GM19023 (cell line): Measurements from ENCODE around the gene SCAF8.
"Not testable (repeated sequence)": the region's sequence is repeated elsewhere in the genome, so short reads cannot be mapped to it uniquely, and the experiment has no call there.

Source experiments
- ATAC-seq: cut with Tn5 transposase; IDR thresholded peaks from one replicate; pipeline ENCODE4 v1.9.1; 2021; ENCODE audit warnings: mild to moderate bottlenecking, moderate library complexity; ENCODE audit not compliant: unreplicated experiment

SCAF8 gene, protein sequence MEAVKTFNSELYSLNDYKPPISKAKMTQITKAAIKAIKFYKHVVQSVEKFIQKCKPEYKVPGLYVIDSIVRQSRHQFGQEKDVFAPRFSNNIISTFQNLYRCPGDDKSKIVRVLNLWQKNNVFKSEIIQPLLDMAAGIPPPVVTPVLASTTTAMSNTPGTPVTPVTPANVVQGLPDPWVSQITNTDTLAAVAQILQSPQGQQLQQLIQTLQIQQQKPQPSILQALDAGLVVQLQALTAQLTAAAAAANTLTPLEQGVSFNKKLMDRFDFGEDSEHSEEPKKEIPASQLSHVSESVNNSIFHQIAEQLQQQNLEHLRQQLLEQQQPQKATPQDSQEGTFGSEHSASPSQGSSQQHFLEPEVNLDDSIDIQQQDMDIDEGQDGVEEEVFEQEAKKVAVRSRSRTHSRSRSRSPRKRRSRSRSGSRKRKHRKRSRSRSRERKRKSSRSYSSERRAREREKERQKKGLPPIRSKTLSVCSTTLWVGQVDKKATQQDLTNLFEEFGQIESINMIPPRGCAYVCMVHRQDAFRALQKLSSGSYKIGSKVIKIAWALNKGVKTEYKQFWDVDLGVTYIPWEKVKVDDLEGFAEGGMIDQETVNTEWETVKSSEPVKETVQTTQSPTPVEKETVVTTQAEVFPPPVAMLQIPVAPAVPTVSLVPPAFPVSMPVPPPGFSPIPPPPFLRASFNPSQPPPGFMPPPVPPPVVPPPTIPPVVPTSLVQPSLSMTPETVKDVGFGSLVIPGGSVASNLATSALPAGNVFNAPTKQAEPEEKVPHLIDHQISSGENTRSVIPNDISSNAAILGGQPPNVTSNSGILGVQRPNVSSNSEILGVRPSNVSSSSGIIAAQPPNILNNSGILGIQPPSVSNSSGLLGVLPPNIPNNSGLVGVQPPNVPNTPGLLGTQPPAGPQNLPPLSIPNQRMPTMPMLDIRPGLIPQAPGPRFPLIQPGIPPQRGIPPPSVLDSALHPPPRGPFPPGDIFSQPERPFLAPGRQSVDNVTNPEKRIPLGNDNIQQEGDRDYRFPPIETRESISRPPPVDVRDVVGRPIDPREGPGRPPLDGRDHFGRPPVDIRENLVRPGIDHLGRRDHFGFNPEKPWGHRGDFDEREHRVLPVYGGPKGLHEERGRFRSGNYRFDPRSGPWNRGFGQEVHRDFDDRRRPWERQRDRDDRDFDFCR (N-terminal part only)

DNA sequence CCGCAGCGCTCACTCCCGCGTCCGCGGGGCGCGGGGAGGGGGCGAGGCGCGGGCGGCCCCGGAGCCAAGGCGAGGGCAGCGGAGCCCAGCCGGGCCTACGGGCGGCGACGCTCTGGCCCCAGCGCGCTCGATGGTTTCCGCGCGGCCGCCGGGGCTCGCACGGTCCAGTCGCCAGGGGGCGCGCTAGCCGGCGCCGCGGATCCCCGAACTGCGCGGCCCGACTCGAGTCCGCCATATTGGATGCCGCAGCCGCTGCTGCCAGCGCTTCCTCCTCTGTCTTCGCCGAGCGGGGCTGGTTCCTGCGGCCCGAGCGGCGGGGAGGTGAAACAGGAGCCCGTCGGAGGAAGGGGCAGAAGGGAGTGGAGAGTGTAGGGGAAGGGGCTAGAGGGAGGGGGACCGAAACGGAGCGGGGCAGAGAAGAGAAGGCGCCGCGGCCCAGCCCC lies at the start of gene SCAF8:
TSS of gene SCAF8 (plus strand) at position 234 of the 443 bp plus-strand sequence. CDS start 485 bp downstream, outside the sequence.
- ATAC-seq = peak; percentile 81

DNA sequence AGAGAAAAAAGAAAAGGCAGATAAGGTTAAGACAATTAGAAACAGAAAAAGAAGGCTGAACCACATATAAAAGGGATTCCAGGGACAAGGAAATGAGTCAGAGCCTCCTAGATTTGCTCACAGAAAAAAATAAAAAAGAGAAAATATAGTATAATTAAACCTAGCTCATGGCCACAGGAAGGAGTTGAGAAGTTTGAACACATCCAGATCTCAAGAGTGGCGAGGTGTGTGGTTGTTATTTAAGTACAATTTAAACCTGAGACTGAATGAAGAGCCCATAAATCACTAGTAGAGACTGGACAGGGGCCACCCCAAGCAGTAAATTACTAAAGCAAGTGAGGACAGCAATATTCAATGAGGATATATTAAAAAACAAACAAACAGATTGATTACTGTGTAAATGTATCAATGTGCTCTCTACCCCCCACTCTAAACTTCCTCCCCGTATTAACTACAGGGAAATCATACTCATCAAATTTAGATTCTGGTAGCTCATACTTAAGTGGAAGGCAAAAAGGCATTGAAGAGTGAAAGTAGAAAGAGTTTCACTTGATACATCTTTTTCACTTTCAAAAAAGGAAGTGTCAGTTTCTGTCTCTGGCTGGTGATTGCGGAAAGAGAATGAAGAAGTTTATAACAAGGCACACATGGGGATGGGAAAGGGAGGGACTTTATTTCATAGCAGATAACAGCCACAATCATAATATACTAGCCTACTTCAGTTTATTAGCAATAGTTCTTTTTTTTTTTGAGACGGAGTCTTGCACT lies 49.3 kb upstream of the SCAF8 start:
- peak; percentile 77 for ATAC-seq

DNA sequence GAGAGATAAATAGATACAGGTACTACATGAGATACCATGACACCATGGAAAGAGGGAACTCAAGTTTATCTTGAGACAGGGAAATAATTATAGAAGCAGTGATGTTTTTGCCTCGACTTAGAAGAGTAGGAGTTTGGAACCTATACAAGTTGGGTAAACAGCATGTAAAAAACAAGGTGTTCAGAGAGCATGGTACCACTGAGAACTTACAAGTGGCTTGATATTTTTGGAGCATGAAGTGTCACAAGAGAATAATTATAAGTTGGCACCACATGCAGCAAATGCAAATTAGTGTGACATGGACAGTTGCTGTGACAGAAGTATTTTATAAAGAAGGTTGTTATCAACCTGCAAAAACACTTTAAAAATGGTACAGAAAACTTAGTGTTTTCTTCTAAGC lies 47.1 kb upstream of the SCAF8 start:
- ATAC-seq = no peak

DNA sequence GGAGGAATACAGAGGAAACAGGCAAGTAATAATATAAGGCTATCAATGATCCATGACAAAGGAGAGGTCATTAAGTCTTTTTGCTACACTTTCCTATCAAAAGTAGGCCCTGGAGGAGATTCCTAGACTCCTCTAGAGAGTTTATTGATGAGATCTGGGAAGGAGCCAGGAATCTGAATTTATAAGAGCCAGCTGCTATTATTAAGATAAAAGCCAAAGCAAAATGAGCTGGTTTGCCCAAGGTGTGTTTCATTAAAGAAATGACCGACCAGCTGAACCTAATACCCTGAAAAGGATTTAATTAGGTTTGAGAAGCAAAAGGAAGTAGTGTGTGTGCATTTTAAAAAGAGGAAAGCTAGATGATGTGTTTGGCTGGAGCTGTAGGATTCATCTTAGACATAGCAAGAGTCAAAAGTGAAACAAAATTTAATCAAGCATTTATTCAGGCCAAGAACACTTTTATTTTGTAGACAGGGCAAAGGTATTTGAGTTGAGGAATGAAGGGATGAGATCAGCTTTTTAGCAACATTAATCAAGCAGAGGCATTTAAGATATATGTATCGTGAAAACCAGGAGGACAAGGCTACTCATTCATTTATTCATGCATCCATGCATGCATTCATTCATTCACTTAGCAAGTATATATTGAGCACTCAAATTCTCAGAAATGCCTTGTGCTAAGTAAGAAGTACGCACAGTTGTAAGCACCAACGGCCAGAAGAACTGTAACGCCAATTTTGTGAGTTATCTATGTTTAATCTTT lies 43.5 kb upstream of the SCAF8 start:
- no peak for ATAC-seq

DNA sequence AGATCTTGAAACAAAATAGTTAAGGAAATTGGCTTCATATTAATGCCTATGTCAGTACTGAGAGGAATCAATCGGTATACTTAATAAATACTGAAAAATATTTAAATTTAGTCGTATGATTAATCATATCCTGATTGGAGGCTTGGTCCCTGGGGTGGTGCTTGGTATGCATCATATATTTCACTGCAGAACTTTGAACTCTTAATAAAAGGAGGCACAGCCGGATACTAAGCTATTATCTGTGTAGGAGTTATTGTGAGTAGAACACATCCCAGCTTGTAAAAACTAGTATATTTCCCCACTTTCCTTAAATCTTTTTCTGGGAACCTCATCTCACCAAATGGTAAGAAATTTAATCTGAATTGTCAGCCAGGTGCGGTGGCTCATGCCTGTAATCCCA lies 42.4 kb upstream of the SCAF8 start:
- no peak for ATAC-seq

DNA sequence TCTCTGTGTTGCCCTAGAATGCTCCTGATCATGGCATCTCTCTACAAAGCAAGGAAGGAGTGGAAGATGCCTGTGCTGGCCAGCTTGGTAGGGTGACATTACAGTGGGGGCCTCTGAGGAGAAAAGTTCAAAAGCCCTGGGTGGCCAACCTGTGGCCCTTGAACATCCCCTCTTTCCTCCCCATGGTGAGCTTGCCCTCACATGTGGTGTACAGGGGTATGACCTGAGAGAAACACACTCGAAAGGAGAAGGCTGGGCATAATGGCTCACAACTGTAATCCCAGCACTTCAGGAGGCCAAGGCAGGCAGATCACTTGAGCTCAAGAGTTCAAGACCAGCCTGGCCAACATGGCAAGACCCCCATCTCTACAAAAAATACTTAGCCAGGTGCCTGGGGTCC lies 36.6 kb upstream of the SCAF8 start:
- ATAC-seq = no peak

DNA sequence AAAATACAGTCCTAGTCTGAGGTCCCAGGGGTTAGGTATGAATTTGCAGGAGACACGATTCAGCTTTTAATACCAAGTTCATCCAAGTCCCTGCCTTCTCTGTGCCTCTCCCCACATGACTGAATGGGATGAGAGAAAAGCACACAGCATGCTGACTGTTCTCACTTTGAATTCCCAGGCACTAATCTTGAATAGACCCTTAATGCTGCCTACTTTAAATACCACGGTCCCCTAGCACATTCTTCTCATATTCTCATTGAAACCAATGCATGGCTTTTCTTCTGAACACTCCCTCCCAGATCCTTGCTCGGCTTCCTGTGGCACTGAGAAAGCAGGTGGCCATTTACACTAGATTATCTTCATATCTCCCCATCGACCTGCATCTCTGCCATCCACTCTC lies 30.1 kb upstream of the SCAF8 start:
- no peak for ATAC-seq

DNA sequence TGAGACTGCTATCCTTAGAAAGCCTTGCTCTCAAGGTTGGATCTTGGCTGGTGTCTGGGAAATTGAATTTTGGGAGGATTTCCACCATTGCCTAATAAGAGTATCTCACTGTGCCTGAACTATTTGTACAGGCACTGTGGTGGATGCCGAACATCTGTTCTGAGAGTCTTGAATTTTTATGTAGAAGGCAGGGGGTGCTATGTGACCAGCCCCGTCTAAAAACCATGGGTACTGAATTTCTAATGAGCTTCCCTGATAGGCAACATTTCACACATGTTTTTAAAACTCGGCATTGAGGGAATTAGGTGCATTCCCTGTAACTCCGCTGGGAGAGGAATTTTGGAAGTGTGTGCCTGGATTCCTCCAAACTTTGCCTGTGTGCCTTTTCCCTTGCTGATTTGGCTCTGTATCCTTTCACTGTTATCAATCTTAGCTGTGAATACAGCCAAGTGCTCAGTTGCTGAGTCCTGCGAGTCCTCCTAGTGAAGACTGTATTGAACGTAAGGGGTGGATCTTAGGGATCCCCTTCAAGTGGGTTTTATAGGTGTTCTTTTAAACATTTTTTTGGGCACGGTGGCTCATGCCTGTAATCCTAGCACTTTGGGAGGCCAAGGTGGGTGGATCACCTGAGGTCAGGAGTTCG lies 27.6 kb upstream of the SCAF8 start:
- no peak for ATAC-seq

DNA sequence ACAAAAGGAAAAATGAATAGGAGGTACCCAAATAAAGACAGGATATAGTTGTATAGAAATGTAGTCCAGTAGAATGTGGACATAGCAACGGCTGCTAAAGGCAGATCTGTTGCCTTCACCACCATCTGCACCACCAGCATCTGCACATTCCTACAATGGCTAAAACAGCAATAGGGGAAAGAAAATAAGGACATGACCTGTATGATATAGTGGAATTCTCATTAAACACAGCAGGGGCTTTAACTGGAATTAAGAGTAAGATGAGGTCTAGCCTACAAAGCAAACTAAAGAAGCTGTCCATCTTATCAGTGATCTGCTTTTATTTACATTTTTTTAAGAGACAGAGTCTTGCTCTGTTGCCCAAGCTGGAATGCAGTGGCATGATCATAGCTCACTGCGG lies 26.8 kb upstream of the SCAF8 start:
- no peak for ATAC-seq

DNA sequence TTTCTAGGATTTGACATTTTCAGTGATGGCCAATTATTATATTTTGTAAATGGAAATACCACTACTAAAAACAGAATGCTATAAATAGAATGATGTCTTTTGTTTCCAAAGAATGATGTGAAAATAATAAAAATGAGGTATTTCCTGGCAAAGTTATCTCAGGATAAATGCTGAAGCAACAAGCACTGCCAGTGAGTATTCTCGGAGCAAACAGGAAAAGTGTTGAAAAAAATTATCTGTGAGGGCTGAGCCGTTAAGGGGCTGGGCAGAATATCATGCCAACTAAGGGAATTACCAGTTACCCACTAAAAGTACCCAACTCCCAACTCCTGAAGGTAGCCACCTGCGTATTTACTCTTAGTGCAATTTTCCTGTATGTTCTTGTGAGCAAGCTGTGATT lies 23.6 kb upstream of the SCAF8 start:
- no peak for ATAC-seq

DNA sequence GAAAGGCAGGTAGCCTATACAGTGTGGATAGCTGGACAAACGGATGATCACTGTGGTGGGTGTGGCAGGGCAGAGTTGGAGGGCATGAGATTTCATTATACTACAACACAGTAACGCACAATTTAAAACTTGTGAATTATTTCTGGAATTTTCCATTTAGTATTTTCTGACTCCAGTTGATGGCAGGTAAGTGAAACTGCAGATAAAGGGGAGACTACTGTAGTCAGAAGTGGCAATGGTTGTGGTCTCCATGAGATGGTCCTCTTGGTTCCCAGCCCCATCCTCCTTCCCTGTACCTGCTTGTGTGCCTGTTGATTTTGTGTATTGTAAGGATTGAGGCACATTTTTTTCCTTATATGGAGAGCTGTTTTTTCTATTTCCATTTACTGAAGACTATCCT lies 22.5 kb upstream of the SCAF8 start:
- no peak for ATAC-seq

DNA sequence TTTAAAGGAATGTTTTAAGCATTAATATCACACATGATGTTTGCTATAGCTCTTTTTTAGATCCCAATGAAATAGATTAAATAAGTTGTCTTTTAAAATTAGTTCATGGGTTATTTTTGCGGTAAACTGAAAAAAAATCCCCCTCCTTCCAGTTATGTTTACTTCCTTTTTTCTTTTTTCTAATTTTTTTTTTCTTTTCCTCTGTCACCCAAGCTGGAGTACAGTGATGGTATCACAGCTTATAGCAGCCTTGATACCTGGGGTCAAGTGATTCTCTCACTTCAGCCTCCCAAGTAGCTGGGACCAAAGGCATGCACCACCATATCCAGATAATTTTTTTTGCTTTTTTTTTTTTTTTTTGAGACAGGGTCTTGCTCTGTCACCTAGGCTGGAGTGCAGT lies 17.8 kb upstream of the SCAF8 start:
- no peak for ATAC-seq

DNA sequence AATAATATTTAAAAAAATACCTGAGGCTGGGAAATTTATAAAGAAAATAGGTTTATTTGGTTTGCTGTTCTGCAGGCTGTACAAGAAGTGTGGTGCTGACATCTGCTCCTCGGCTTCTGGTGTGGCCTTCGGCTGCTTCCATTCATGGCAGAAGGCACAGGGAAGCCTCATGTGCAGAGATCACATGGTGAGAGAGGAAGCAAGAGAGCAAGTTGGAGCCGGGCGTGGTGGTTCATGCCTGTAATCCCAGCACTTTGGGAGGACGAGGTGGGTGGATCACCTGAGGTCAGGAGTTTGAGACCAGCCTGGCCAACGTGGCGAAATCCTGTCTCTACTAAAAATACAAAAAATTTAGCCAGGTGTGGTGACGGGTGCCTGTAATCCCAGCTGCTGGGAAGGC lies 16.9 kb upstream of the SCAF8 start:
- not testable (repeated sequence) for ATAC-seq

DNA sequence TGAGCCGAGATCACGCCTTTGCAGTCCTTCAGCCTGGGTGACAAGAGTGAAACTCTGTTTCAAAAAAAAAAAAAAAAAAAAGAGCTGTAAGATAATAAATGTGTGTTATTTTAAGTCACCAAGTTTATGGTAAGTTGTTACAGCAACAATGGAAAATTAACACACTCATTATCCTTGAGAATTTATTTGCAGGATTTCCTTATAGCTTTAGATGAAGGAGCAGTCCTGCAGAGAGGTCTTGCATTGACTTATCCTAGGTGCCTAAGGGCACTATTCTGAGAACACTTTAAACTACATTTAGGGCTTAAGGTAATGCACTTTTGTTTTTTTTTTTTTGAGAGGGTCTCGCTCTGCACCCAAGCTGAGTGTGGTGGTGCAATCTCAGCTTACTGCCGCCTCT lies 13.8 kb upstream of the SCAF8 start:
- ATAC-seq = no peak

DNA sequence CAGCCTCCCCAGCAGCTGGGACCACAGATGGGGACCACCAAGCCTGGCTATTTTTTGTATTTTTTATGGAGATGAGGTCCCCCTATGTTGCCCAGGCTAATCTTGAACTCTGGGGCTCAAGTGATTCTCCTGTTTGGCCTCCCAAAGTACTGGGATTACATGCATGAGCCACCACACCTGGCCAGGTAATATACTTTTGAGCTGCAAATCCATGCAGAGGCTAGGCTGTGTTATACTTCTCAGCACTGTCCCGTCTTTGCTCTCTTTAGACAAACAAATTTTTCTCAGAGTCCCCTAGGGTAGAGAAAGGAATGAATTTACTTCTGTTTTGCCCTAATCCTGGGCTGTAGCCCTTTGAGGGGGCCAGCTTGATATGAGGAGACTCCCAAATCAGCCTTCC lies 13.4 kb upstream of the SCAF8 start:
- no peak for ATAC-seq

DNA sequence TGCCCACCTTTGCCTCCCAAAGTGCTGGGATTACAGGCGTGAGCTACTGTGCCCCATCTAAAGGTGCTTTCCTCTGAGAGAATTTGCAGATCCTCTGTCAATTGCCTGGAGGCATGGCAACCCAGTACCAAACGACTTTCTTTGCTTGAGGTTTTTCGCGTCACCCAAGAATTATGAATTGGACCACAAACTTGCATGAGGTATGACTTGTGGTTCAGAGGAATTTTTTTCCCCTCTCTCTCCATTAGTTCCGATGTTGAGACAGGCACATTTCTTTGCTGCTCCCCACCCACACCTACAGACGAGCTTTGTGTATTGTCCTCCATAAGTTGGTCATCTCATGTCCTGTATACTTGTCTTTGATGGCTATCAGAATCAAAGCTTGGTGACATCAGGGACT lies 11.8 kb upstream of the SCAF8 start:
- ATAC-seq = no peak

DNA sequence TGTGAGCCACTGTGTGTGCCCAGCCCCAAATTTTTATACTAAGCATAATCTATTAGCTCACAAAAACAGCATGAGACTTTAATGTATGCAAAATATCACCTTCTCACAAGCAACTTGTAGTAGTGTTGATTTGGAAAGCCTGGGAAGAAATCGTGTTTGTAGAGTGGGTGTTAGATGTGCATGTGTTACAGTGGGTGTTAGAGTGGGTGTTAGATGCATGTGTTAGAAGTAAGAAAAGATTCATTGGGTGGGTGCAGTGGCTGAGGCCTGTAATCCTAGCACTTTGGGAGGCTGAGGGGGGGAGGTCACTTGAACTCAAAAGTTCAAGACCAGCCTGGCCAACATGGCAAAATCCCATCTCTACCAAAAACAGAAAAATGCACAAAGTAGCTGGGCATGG lies 6.3 kb upstream of the SCAF8 start:
- no peak for ATAC-seq

DNA sequence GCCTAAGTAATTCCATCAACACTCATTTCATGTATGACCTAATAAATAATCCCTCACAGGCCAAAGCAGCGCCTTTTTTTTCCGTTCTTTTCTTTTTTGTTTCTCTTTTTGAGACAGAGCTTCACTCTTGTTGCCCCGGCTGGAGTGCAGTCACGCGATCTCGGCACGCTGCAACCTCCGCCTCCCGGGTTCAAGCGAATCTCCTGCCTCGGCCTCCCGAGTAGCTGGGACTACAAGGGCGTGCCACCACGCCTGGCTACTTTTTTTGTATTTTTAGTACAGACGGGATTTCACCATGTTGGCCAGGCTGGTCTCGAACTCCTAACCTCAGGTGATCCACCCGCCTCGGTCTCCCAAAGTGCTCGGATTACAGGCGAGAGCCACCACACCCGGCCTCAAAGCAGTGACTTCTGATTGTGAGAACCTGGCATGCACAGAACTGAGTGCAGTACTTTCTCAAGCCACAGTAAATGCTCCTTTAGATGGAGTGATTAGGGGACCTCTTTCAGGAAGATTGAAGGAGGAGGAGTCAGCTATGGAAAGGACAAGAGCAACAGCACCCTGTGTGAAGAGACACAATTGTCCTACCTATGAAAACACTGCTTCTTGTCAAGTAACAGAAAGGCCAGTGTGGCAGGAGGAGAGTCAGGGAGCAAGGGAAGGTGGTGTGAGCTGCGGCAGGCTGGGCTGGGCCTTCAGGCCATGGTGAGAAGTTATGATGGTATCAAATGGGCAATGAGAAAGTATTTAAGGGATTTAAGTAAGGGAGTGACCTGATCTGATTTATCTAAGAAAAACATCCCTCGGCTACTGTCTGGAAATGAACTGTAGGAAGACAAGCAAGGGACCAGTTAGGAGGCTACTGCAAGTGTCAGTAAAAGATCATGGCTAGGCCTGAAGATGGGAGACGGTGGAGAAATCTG lies 1.7 kb upstream of the SCAF8 start:
- ATAC-seq = no peak
